Breast epithelium (tissue), 3 donors: Measurements from ENCODE around the gene TMEM169.

Experiments used
- POLR2A ChIP-seq: fragments of 450-650 bp; IDR thresholded peaks from one replicate; pipeline ENCODE4 v1.6.1; 2016; ENCODE audit warnings: antibody characterized with exemption, mild to moderate bottlenecking, moderate library complexity
- POLR2AphosphoS5 ChIP-seq, 3 donors: sonication (generic); formaldehyde crosslinking; IDR thresholded peaks; one replicate each; pipeline ENCODE4 v1.6.1; 2017; ENCODE audit warnings: antibody characterized with exemption in 3 of 3
- TF ChIP-seq, protein P1 (sequence below), 3 donors: fragments of 450-650 bp; IDR thresholded peaks; one replicate each; pipeline ENCODE4 v1.5.1; 2016 to 2017; ENCODE audit warnings: antibody characterized with exemption in 3 of 3, mild to moderate bottlenecking in 3 of 3, moderate library complexity in 3 of 3

DNA sequence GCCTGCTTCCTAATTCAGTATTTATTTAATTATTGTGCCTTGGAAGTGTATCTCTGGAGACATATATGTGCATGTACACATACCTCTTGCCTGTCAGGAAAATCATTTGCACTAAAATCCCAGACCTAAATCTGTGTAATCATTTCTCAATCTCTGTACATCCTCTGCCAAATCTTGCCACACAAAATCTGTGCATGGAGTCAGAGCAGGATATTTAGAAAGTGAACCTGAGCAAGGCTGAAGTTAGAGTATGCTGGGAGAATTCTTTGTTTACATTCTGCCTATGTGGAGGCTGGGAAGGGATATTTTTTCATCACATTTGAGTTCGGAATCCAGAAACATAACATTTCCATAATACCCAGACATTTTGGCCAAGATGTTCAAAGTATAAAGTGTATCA is 36.8 kb downstream of the TMEM169 start:
- TF ChIP-seq, protein P1, sequence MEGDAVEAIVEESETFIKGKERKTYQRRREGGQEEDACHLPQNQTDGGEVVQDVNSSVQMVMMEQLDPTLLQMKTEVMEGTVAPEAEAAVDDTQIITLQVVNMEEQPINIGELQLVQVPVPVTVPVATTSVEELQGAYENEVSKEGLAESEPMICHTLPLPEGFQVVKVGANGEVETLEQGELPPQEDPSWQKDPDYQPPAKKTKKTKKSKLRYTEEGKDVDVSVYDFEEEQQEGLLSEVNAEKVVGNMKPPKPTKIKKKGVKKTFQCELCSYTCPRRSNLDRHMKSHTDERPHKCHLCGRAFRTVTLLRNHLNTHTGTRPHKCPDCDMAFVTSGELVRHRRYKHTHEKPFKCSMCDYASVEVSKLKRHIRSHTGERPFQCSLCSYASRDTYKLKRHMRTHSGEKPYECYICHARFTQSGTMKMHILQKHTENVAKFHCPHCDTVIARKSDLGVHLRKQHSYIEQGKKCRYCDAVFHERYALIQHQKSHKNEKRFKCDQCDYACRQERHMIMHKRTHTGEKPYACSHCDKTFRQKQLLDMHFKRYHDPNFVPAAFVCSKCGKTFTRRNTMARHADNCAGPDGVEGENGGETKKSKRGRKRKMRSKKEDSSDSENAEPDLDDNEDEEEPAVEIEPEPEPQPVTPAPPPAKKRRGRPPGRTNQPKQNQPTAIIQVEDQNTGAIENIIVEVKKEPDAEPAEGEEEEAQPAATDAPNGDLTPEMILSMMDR (IDR thresholded peaks at IDR 0.05) = no peak
- no peak for TF ChIP-seq POLR2AphosphoS5 (IDR thresholded peaks at IDR 0.05)
- no peak for TF ChIP-seq POLR2A
